ENCODE measurements around the gene WWOX.

DNA sequence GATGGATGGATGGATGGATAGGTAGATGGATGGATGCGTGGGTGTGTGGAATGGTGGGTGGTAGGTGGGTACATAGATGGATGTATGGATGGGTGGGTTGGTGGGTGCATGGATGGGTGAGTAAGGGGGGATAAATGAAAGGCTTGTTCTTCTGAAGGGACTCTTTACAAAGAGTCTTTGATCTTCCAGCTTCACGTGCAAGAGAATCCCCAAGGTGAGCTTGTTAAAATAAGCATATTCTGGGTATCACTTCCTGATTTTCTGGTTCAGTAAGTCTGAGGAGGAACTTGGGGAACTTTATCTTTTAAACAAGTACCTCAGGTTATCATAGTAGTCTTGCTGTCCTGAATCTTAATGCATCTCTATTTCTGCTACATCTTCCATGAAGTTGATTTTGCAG, 862.0 kb downstream of the WWOX start:
- TF ChIP-seq FOSL1 (IDR thresholded peaks at IDR 0.05; ENCODE audit: insufficient read depth, low read depth, low read length) (no peak), MAX (IDR thresholded peaks at IDR 0.05) (no peak), CTCF (IDR thresholded peaks at IDR 0.05; ENCODE audit: control extremely low read depth in 1 of 3, insufficient read depth in 1 of 3, low read depth in 1 of 3, low read length in 3 of 3) (no peak), EZH2 (IDR thresholded peaks at IDR 0.05; ENCODE audit: low read depth, low read length, severe bottlenecking) (no peak), SUZ12 (IDR thresholded peaks at IDR 0.05; ENCODE audit: low read length) (no peak), SIN3A (conservative IDR thresholded peaks at IDR 0.05 in 1 of 2, IDR thresholded peaks at IDR 0.05 in 1 of 2; ENCODE audit: low read depth in 1 of 2, low read length in 2 of 2) (no peak), YY1 (IDR thresholded peaks at IDR 0.05; ENCODE audit: low read depth, low read length) (no peak), RXRA (IDR thresholded peaks at IDR 0.05; ENCODE audit: insufficient read depth, low read depth, low read length) (no peak), POLR2A (IDR thresholded peaks at IDR 0.05; ENCODE audit: control extremely low read depth in 1 of 2, low read depth in 2 of 2, low read length in 2 of 2) (no peak), RFX5 (IDR thresholded peaks at IDR 0.05; ENCODE audit: borderline replicate concordance, low read depth, low read length) (no peak), NRF1 (IDR thresholded peaks at IDR 0.05; ENCODE audit: low read depth, low read length) (no peak), POLR2AphosphoS5 (IDR thresholded peaks at IDR 0.05; ENCODE audit: low read depth, low read length) (no peak), ZNF274 (IDR thresholded peaks at IDR 0.05; ENCODE audit: borderline replicate concordance, extremely low read depth, low read length) (no peak)

Measured in H1 (cell line).